Trophoblast cell (in vitro differentiated cells and primary cell): Measurements from ENCODE around the gene MFAP3L.

Experiments used
- DNase-seq, 2 donors: peaks; one replicate each; pipeline ENCODE4 v3.0.0-alpha.2; 2016
- H2AFZ ChIP-seq: 2 replicates; pipeline ENCODE4 v1.6.1; 2013; ENCODE audit warnings: low read length, moderate library complexity, mild to moderate bottlenecking; ENCODE audit not compliant: insufficient read depth, poor library complexity
- H2AK5ac ChIP-seq: 2 replicates; pipeline ENCODE4 v1.6.1; 2013; ENCODE audit warnings: mild to moderate bottlenecking, low read length
- H2BK120ac ChIP-seq: 2 replicates; pipeline ENCODE4 v1.6.1; 2013; ENCODE audit warnings: low read length, mild to moderate bottlenecking, moderate library complexity; ENCODE audit not compliant: insufficient read depth, poor library complexity
- H2BK12ac ChIP-seq: 2 replicates; pipeline ENCODE4 v1.6.1; 2013; ENCODE audit warnings: mild to moderate bottlenecking, low read length, moderate library complexity
- H2BK5ac ChIP-seq: 2 replicates; pipeline ENCODE4 v1.6.1; 2013; ENCODE audit warnings: low read length, low read depth, moderate library complexity, mild to moderate bottlenecking; ENCODE audit not compliant: poor library complexity
- H3K14ac ChIP-seq: 2 replicates; pipeline ENCODE4 v1.6.1; 2013; ENCODE audit warnings: mild to moderate bottlenecking, low read length
- H3K18ac ChIP-seq: 2 replicates; pipeline ENCODE4 v1.6.1; 2013; ENCODE audit warnings: mild to moderate bottlenecking, low read length
- H3K23ac ChIP-seq: 2 replicates; pipeline ENCODE4 v1.6.1; 2013; ENCODE audit warnings: low read length
- H3K27ac ChIP-seq: 2 replicates; pipeline ENCODE4 v1.5.1; 2013; ENCODE audit warnings: low read depth, mild to moderate bottlenecking, inconsistent platforms, low read length, moderate library complexity
- H3K27me3 ChIP-seq: 2 replicates; pipeline ENCODE4 v1.6.1; 2013; ENCODE audit warnings: inconsistent platforms, mild to moderate bottlenecking, low read length, moderate library complexity; ENCODE audit not compliant: insufficient read depth
- H3K36me3 ChIP-seq, 2 experiments: 1 replicate in 1 of 2; 2 replicates in 1 of 2; pipeline ENCODE4 v1.6.1; 2013; ENCODE audit warnings: low read length in 2 of 2, mild to moderate bottlenecking in 2 of 2, moderate library complexity in 1 of 2; ENCODE audit not compliant: insufficient read depth in 2 of 2, control insufficient read depth in 1 of 2
- H3K4ac ChIP-seq: 2 replicates; pipeline ENCODE4 v1.6.1; 2013; ENCODE audit warnings: low read depth, mild to moderate bottlenecking, low read length, moderate library complexity
- H3K4me1 ChIP-seq, 2 experiments: 1 replicate in 1 of 2; 2 replicates in 1 of 2; pipeline ENCODE4 v1.6.1; 2013; ENCODE audit warnings: low read length in 2 of 2, mild to moderate bottlenecking in 2 of 2, moderate library complexity in 1 of 2; ENCODE audit not compliant: insufficient read depth in 2 of 2, control insufficient read depth in 1 of 2
- H3K4me2 ChIP-seq: 2 replicates; pipeline ENCODE4 v1.6.1; 2013; ENCODE audit warnings: inconsistent platforms, mild to moderate bottlenecking, low read length, moderate library complexity
- H3K4me3 ChIP-seq: 2 replicates; pipeline ENCODE4 v1.5.1; 2013; ENCODE audit warnings: mild to moderate bottlenecking, low read depth, low read length, inconsistent platforms
- H3K79me1 ChIP-seq: one replicate; pipeline ENCODE4 v1.6.1; 2013; ENCODE audit warnings: low read length
- H3K79me2 ChIP-seq: 2 replicates; pipeline ENCODE4 v1.6.1; 2013; ENCODE audit warnings: low read length, mild to moderate bottlenecking; ENCODE audit not compliant: control insufficient read depth, insufficient read depth, poor library complexity
- H3K9ac ChIP-seq: 2 replicates; pipeline ENCODE4 v1.6.1; 2013; ENCODE audit warnings: mild to moderate bottlenecking, low read length
- H3K9me3 ChIP-seq: 2 replicates; pipeline ENCODE4 v1.6.1; 2013; ENCODE audit warnings: low read depth, mild to moderate bottlenecking, control low read depth, inconsistent platforms, low read length; ENCODE audit not compliant: insufficient read depth
- H4K12ac ChIP-seq: 2 replicates; pipeline ENCODE4 v1.6.1; 2013; ENCODE audit warnings: low read depth, mild to moderate bottlenecking, low read length, moderate library complexity
- H4K8ac ChIP-seq: 2 replicates; pipeline ENCODE4 v1.6.1; 2013; ENCODE audit warnings: low read depth, mild to moderate bottlenecking, low read length, moderate library complexity
- H4K91ac ChIP-seq: one replicate; pipeline ENCODE4 v1.6.1; 2013; ENCODE audit warnings: low read depth, mild to moderate bottlenecking, low read length, moderate library complexity
- WGBS: extraction: QIAGEN DNeasy Blood & Tissue Kit; methylation state at CpG from one replicate; pipeline ENCODE4 v1.1.7; 2013; ENCODE audit warnings: missing lambda C conversion rate; ENCODE audit not compliant: insufficient read length, insufficient coverage; ENCODE audit errors: extremely low coverage; 5-methylcytosine and 5-hydroxymethylcytosine counted together

The MFAP3L gene

GRCh38 chr4:169984745-169985144, 41.5 kb downstream of the MFAP3L start:
- DNase-seq: no peak
- Histone ChIP-seq H3K27ac (no peak overlapping the region), H2BK120ac (no peak overlapping the region), H3K23ac (no peak overlapping the region), H2AK5ac (no peak overlapping the region), H3K79me2 (no peaks in the 10 kb centered on the region), H3K9me3 (no peaks in the 10 kb centered on the region), H4K12ac (no peak overlapping the region), H3K4me1 (no peaks in the 10 kb centered on the region), H3K27me3 (no peaks in the 10 kb centered on the region), H3K36me3 (no peaks in the 10 kb centered on the region), H2AFZ (no peak overlapping the region), H3K18ac (no peak overlapping the region), H4K8ac (no peak overlapping the region), H3K79me1 (no peaks in the 10 kb centered on the region), H4K91ac (no peak overlapping the region), H3K9ac (no peak overlapping the region), H3K4me2 (no peak overlapping the region), H2BK5ac (no peak overlapping the region), H3K4me3 (no peak overlapping the region), H3K14ac (no peak overlapping the region), H2BK12ac (no peak overlapping the region), H3K4ac (no peak overlapping the region)
- no CpG with 5 or more reads among the region's 4 CpGs for WGBS

GRCh38 chr4:169984173-169984572, 42.0 kb downstream of the MFAP3L start:
- H2BK120ac ChIP-seq: no peak overlapping the region
- no peak overlapping the region for H2BK5ac ChIP-seq
- H2AFZ ChIP-seq: no peak overlapping the region
- H3K79me2 ChIP-seq: no peaks in the 10 kb centered on the region
- no peak overlapping the region for H4K91ac ChIP-seq
- H3K79me1 ChIP-seq: no peaks in the 10 kb centered on the region
- H3K14ac ChIP-seq: no peak overlapping the region
- no peaks in the 10 kb centered on the region for H3K4me1 ChIP-seq
- WGBS: no CpG with 5 or more reads among the region's 3 CpGs
- no peak for DNase-seq
- no peak overlapping the region for H3K23ac ChIP-seq
- H2AK5ac ChIP-seq: no peak overlapping the region
- no peak overlapping the region for H3K27ac ChIP-seq
- H4K8ac ChIP-seq: no peak overlapping the region
- no peak overlapping the region for H3K4me3 ChIP-seq
- H3K4ac ChIP-seq: no peak overlapping the region
- no peak overlapping the region for H3K9ac ChIP-seq
- H2BK12ac ChIP-seq: no peak overlapping the region
- no peak overlapping the region for H3K4me2 ChIP-seq
- no peak overlapping the region for H3K18ac ChIP-seq
- H4K12ac ChIP-seq: no peak overlapping the region
- no peaks in the 10 kb centered on the region for H3K27me3 ChIP-seq
- H3K36me3 ChIP-seq: no peaks in the 10 kb centered on the region
- H3K9me3 ChIP-seq: no peaks in the 10 kb centered on the region

GRCh38 chr4:169976951-169977350, 49.2 kb downstream of the MFAP3L start:
- Histone ChIP-seq H3K79me1 (no peaks in the 10 kb centered on the region), H2AFZ (no peak overlapping the region), H3K14ac (no peak overlapping the region), H3K9me3 (peaks cover 2% of the 10 kb centered on the region), H3K36me3 (no peaks in the 10 kb centered on the region), H3K4ac (no peak overlapping the region), H2BK120ac (no peak overlapping the region), H3K4me2 (no peak overlapping the region), H3K9ac (no peak overlapping the region), H4K91ac (no peak overlapping the region), H2BK5ac (no peak overlapping the region), H3K18ac (no peak overlapping the region), H2AK5ac (no peak overlapping the region), H4K12ac (no peak overlapping the region), H2BK12ac (no peak overlapping the region), H4K8ac (no peak overlapping the region), H3K4me1 (no peaks in the 10 kb centered on the region), H3K27ac (no peak overlapping the region), H3K79me2 (no peaks in the 10 kb centered on the region), H3K27me3 (no peaks in the 10 kb centered on the region), H3K23ac (no peak overlapping the region), H3K4me3 (no peak overlapping the region)
- WGBS: no CpG with 5 or more reads among the region's 1 CpG
- DNase-seq: no peak

GRCh38 chr4:169975838-169976796, 50.1 kb downstream of the MFAP3L start:
- no peaks in the 10 kb centered on the region for H3K27me3 ChIP-seq
- DNase-seq: no peak

More at GRCh38 chr4:169975838-169976796, 50.1 kb downstream of the MFAP3L start:
- Histone ChIP-seq H3K23ac (no peak overlapping the region), H3K9me3 (peaks cover 2% of the 10 kb centered on the region), H3K4me2 (no peak overlapping the region), H3K4me3 (no peak overlapping the region), H3K18ac (no peak overlapping the region), H3K4ac (no peak overlapping the region), H3K36me3 (no peaks in the 10 kb centered on the region), H4K8ac (no peak overlapping the region), H2BK12ac (no peak overlapping the region), H2AFZ (no peak overlapping the region), H2BK120ac (no peak overlapping the region), H3K27ac (no peak overlapping the region), H3K4me1 (no peaks in the 10 kb centered on the region), H3K79me1 (no peaks in the 10 kb centered on the region), H2AK5ac (no peak overlapping the region), H2BK5ac (no peak overlapping the region), H3K9ac (no peak overlapping the region), H3K79me2 (no peaks in the 10 kb centered on the region), H4K12ac (no peak overlapping the region), H4K91ac (peak overlapping the region; percentile 54), H3K14ac (no peak overlapping the region)
- no CpG with 5 or more reads among the region's 14 CpGs for WGBS
